GM12872 (cell line): ENCODE measurements around the gene APOB.

Experiments used
- TF ChIP-seq, protein P1 (sequence below): IDR thresholded peaks from 3 replicates; pipeline ENCODE4 v1.5.1; 2011; ENCODE audit warnings: low read depth, mild to moderate bottlenecking, low read length, moderate library complexity; ENCODE audit not compliant: insufficient read depth

The APOB gene

DNA sequence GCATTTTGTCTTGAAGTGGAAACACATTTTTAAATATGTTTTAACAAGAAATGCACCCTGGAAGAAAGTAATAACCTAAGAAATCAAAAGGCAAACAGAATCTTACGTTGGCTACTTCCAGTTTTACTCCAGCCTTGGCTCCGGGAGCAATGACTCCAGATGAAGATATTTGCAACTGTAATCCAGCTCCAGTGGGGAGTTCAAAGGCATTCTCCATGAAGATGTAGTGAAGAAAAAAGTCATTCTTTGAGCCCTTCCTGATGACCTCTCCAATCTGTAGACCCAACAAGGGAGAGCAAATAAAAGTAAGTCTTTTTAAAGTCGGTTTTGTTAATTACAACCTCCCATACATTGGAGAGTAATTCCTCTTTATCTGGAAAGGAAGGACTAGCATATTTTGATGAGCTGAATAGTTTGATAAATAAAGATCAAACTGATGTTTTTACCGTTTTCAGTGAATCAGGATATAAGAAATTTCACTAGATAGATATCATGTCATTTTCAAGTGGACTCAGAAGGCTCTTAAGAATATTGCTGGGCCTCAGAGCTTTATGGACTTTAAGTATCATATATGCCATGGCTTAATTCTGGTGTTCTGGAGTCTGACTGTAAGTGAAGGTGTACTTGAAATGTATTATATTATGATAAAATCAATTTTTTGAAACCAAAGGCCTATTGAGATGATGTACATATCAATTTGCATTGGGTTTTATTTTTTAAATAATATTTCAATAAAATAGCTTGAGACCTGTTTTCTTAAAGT lies 20.3 kb downstream of the APOB start:
- TF ChIP-seq, protein P1, sequence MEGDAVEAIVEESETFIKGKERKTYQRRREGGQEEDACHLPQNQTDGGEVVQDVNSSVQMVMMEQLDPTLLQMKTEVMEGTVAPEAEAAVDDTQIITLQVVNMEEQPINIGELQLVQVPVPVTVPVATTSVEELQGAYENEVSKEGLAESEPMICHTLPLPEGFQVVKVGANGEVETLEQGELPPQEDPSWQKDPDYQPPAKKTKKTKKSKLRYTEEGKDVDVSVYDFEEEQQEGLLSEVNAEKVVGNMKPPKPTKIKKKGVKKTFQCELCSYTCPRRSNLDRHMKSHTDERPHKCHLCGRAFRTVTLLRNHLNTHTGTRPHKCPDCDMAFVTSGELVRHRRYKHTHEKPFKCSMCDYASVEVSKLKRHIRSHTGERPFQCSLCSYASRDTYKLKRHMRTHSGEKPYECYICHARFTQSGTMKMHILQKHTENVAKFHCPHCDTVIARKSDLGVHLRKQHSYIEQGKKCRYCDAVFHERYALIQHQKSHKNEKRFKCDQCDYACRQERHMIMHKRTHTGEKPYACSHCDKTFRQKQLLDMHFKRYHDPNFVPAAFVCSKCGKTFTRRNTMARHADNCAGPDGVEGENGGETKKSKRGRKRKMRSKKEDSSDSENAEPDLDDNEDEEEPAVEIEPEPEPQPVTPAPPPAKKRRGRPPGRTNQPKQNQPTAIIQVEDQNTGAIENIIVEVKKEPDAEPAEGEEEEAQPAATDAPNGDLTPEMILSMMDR, result no peak

DNA sequence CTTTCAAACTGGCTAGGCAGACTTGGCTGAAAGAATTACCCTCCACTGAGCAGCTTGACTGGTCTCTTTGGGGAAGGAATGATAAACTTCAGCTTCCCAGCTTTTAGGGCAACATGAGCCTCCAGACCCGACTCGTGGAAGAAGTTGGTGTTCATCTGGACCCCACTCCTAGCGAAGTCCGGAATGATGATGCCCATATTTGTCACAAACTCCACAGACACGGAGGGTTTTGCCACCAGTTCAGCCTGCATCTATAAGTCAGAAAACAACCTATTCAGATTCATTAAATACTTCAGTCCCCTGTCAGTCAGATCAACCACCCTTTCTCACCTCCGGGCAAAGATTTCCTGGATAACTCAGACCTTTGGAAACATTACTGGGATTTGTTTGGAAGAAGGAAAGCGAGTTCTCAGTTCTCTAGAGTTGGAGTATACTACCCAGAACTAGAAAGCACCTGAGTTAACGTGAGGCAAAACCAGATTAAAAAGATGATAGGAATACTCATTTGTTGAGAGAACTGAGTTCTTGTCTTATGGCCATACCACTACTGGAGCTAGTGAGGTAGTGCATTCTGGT lies 21.0 kb downstream of the APOB start:
- TF ChIP-seq, protein P1, result no peak

DNA sequence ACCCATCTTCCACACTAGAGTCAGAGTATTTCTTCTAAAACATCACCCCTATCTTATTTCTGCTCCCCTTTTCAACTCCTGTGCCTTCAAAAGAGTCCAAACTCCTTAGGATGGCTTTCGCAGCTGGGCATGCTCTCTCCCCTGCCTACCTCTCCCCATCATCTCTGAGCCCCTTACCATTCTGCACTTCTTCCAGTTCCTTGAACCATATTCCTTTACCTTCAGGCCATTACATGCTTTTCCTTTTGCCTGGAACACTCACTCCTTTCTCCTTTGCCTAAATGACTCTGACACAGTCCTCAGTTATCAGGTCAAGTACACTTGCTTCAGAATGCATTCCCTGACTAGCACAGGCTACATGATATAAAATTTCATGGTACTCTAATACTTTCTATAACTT lies 22.4 kb downstream of the APOB start:
- TF ChIP-seq, protein P1, result no peak

DNA sequence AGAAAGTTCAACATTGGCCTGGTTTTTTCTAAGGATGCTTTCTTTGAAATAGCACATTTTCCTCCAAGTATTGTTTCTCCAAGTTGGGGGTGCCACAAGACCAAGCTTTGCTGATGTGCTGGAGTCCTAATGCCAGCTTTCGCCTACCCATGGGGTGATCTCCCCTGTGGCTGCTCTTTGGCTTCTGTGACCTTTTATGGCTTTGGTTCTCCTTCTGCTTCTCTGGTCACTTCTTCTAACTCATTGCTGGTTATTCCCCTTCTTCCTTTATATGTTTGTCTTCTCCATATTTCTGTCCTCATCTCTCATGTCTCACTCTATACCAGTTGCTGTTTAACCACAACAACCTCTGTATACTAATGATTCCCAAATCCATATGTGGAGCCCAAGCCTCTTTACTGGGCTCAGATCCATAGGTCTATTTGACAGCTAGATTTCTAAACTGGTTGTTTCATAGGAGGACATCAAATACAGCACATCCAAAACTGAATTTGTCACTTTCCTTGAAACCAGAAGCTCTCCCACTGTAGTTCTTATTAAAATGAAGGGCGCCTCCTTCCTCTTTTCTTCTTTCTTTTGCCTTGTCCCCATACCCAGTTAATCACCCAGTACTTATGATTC lies 23.1 kb downstream of the APOB start:
- TF ChIP-seq, protein P1, result no peak

DNA sequence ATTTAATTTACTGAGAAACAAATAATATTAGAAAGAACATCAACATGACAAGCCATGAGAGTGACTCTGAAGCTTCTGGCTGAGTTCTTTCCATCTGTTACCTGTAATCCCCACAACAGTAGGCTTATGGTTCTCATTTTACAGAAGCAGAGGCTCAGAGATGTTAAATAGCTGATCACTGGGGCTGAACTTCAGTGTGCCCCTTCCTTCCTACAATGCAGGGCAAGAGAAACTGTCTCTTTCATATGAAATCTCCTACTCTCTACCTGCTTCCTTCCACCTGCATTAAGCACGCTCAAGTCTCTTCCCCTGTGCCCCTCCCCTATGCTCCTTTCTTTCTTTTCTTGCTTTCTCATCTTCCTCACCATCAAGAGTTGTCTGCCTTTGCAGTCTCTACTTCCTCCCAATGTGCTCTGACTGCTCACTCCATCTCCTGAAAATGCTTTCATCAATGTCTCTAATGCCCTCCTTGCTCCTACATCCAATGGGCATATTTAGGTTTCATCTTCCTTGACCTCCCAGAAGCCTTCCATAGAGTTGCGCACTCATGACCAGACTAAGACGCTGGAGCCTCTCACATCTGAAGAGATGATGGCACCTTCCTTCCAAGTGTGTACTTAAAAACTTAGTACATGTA lies 23.7 kb downstream of the APOB start:
- TF ChIP-seq, protein P1, result no peak

DNA sequence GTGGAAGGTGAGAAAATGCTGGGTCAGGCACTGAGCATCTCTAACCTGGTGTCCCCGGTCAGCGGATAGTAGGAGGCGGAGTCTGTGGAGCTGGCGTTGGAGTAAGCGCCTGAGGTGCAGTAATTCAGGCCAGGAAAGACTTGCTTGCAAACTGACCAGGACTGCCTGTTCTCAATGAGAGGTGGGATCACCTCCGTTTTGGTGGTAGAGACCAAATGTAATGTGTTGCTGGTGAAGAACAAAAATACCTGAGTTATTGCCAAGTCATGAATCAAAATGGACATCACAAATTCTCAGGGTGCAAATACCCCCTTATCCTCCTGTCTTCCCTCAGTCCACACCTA lies 24.2 kb downstream of the APOB start:
- TF ChIP-seq, protein P1, result no peak

DNA sequence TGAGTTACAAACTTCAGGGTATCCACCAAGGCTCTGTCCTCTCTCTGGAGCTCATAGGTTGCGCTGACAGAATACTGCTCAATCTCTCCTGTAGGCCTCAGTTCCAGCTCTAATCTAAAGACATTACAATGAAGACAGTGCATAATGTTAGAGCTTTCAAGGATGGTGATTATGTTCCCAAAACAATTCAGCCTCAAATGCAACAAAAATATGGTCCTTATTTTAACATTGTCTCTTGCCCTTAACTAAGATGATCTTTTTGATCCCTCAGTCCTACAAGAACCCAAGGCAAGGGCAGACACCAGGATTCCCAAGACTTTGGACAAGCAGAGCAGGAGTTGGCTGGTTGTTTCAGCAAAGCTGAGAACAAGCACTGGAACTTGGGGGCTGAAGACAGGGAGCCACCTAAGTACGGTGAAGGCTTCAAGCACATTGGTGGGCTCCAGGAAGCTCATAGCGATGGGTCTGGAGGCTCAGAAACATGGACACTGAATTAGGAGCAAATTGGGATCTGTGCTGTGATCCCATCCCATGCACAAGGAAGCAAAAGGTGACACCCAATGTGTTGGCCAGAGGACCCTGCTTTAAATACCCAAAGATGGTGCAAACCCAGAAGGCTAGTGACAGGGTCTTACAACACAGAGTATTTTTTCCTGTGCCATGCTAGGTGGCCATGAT lies 24.7 kb downstream of the APOB start:
- TF ChIP-seq, protein P1, result no peak
